GM12878 (cell line): ENCODE measurements around the gene AP4E1. TPM values are rescaled to one million over a fixed set of nuclear protein-coding genes. Genes with fewer than 3 reads are reported as not detected.

ENCODE experiments used
- ATAC-seq: fragments of 200-7000 bp; cut with Tn5 transposase; 3 replicates; pipeline ENCODE4 v1.9.1; 2020; ENCODE audit warnings: mild to moderate bottlenecking, moderate library complexity
- BruUV-seq: library from RNA; stranded (reverse); fragments of 400-500 nt; replicated peaks from 2 replicates; lab custom pipeline; 2021; lab: Mats Ljungman, UMichigan
- CTCF ChIA-PET: fragments of 300-600 bp; sonication (Branson Sonifier 250); formaldehyde crosslinking; extraction: SDS; loops from one replicate; lab custom pipeline; 2021; ENCODE audit warnings: inconsistent platforms; lab: Yijun Ruan, JAX
- POLR2A ChIA-PET: fragments of 350-600 bp; formaldehyde crosslinking; extraction: SDS; loops from one replicate; lab custom pipeline; 2021; ENCODE audit warnings: inconsistent platforms; lab: Charles Lee
- RAD21 ChIA-PET: fragments of 300-600 bp; sonication (Branson Sonifier 250); formaldehyde crosslinking; loops from one replicate; lab custom pipeline; 2023; ENCODE audit warnings: antibody characterized with exemption; ENCODE audit not compliant: unreplicated experiment; lab: Charles Lee
- SMC1A ChIA-PET: fragments of 300-600 bp; sonication (Branson Sonifier 250); formaldehyde crosslinking; loops from one replicate; lab custom pipeline; 2023; ENCODE audit not compliant: unreplicated experiment, uncharacterized antibody; lab: Charles Lee
- DNase-seq: peaks from one replicate; pipeline ENCODE4 v3.0.0-alpha.2; 2011; ENCODE audit warnings: low read depth, low spot score
- FAIRE-seq: peaks from 3 replicates; lab custom pipeline; 2011; peaks lifted over from hg19 to GRCh38; lab: Jason Lieb, UNC
- H2AFZ ChIP-seq: 2 replicates; pipeline ENCODE4 v1.6.0; 2011; ENCODE audit warnings: low read depth, low read length, control low read depth; ENCODE audit not compliant: control insufficient read depth
- H3K27ac ChIP-seq: 2 replicates; pipeline ENCODE4 v1.5.1; 2011; ENCODE audit warnings: control low read depth; ENCODE audit not compliant: control insufficient read depth, insufficient read depth
- H3K27me3 ChIP-seq, 2 experiments: replicated peaks in 1 of 2; 2 replicates each; pipeline versions ENCODE4 v1.6.0 to v1.6.1; 2011; ENCODE audit warnings: low read length in 1 of 2; ENCODE audit not compliant: control insufficient read depth in 2 of 2, insufficient read depth in 2 of 2
- H3K36me3 ChIP-seq, 2 experiments: 2 replicates each; pipeline ENCODE4 v1.5.1; 2011; ENCODE audit warnings: low read length in 1 of 2; ENCODE audit not compliant: control insufficient read depth in 2 of 2, insufficient read depth in 2 of 2
- H3K4me1 ChIP-seq: 2 replicates; pipeline ENCODE4 v1.6.1; 2011; ENCODE audit warnings: mild to moderate bottlenecking, low read length, moderate library complexity, mixed read lengths; ENCODE audit not compliant: control insufficient read depth, insufficient read depth
- H3K4me2 ChIP-seq: 2 replicates; pipeline ENCODE4 v1.6.0; 2011; ENCODE audit warnings: control low read depth; ENCODE audit not compliant: control insufficient read depth, insufficient read depth
- H3K4me3 ChIP-seq: fragments of 200-600 bp; sonication (generic); 2 replicates; pipeline ENCODE4 v1.5.1; 2016
- H3K79me2 ChIP-seq: 2 replicates; pipeline ENCODE4 v1.6.0; 2011; ENCODE audit warnings: low read length; ENCODE audit not compliant: control insufficient read depth, insufficient read depth
- H3K9ac ChIP-seq: 2 replicates; pipeline ENCODE4 v1.8.0; 2011; ENCODE audit warnings: low read length, control low read depth, mixed read lengths; ENCODE audit not compliant: control insufficient read depth, insufficient read depth
- H3K9me3 ChIP-seq: replicated peaks from 3 replicates; pipeline ENCODE4 v1.5.1; 2011; ENCODE audit warnings: mild to moderate bottlenecking, low read length; ENCODE audit not compliant: control insufficient read depth, insufficient read depth
- H4K20me1 ChIP-seq: 2 replicates; pipeline ENCODE4 v1.6.0; 2011; ENCODE audit not compliant: control insufficient read depth, insufficient read depth
- CBFB ChIP-seq: IDR thresholded peaks from 2 replicates; pipeline ENCODE4 v1.6.1; 2016; ENCODE audit warnings: antibody characterized with exemption, low read depth
- CBX3 ChIP-seq: fragments of 200-600 bp; sonication (generic); IDR thresholded peaks from 2 replicates; pipeline ENCODE4 v1.6.1; 2016; ENCODE audit warnings: low read depth, borderline replicate concordance
- E2F4 ChIP-seq: IDR thresholded peaks from 2 replicates; pipeline ENCODE4 v1.6.1; 2012; ENCODE audit warnings: low read depth, low read length, improper control_type of control experiment
- EED ChIP-seq: sonication (generic); IDR thresholded peaks from 2 replicates; pipeline ENCODE4 v1.6.1; 2016; ENCODE audit warnings: antibody characterized with exemption, low read depth
- IKZF2 ChIP-seq, 2 experiments: fragments of 450-650 bp; IDR thresholded peaks; 2 replicates each; pipeline ENCODE4 v1.6.1; 2017; ENCODE audit warnings: mild to moderate bottlenecking in 2 of 2, moderate library complexity in 2 of 2
- IRF4 ChIP-seq: IDR thresholded peaks from 2 replicates; pipeline ENCODE4 v1.6.1; 2011; ENCODE audit warnings: low read depth, low read length
- KDM1A ChIP-seq: fragments of 200-600 bp; sonication (generic); IDR thresholded peaks from 2 replicates; pipeline ENCODE4 v1.6.1; 2016; ENCODE audit warnings: borderline replicate concordance
- KLF5 ChIP-seq: fragments of 450-650 bp; IDR thresholded peaks from 2 replicates; pipeline ENCODE4 v1.6.1; 2014; ENCODE audit warnings: mild to moderate bottlenecking; ENCODE audit not compliant: partially characterized antibody
- MTA3 ChIP-seq: IDR thresholded peaks from 2 replicates; pipeline ENCODE4 v1.6.1; 2012; ENCODE audit warnings: low read length, inconsistent platforms, borderline replicate concordance
- NR2C1 ChIP-seq: fragments of 450-650 bp; IDR thresholded peaks from 2 replicates; pipeline ENCODE4 v1.6.1; 2017; ENCODE audit warnings: antibody characterized with exemption, mild to moderate bottlenecking, moderate library complexity
- PAX5 ChIP-seq: IDR thresholded peaks from 2 replicates; pipeline ENCODE4 v1.6.1; 2011; ENCODE audit warnings: low read depth, low read length, borderline replicate concordance
- PAX8 ChIP-seq: fragments of 450-650 bp; IDR thresholded peaks from 2 replicates; pipeline ENCODE4 v1.6.1; 2017; ENCODE audit warnings: mild to moderate bottlenecking, moderate library complexity
- POU2F2 ChIP-seq: IDR thresholded peaks from 3 replicates; pipeline ENCODE4 v1.6.1; 2011; ENCODE audit warnings: low read depth, mild to moderate bottlenecking, low read length, borderline replicate concordance
- REST ChIP-seq: IDR thresholded peaks from 2 replicates; pipeline ENCODE4 v1.6.1; 2012; ENCODE audit warnings: mild to moderate bottlenecking, low read depth, low read length
- WGBS: methylation state at CpG from one replicate; pipeline ENCODE4 v1.1.6; 2016; ENCODE audit warnings: low lambda C conversion rate; ENCODE audit not compliant: insufficient replicate concordance, insufficient coverage; ENCODE audit errors: missing lambda C conversion rate; 5-methylcytosine and 5-hydroxymethylcytosine counted together
- in situ Hi-C: fragments of 300-500 bp; cut with MboI; formaldehyde crosslinking; loops from 9 replicates; pipeline ENCODE4 v1.14.3; 2018; ENCODE audit warnings: mixed read lengths
- intact Hi-C: fragments of 100-400 bp; cut with micrococcal nuclease; formaldehyde crosslinking; loops from one replicate; pipeline ENCODE4 v1.14.2; 2022; ENCODE audit not compliant: unreplicated experiment
- polyA plus RNA-seq, 11 experiments: library from polyadenylated mRNA; depleted of rRNA in 4 of 11; unstranded in 6 of 11; stranded (reverse) in 5 of 11; fragments of >200 nt; fragmentation: Nextera tagmentation in 4 of 11; fragmentation: Illumina TruSeq in 1 of 11; extraction: Ambion mirVana in 4 of 11; extraction: Trizol in 1 of 11; gene quantifications; 1 replicate in 1 of 11; 2 replicates in 10 of 11; pipeline versions ENCODE4 v1.2.1 to v1.2.3, GENCODE V29; 2011 to 2016; ENCODE audit warnings: inconsistent platforms in 2 of 11, missing spikeins in 2 of 11, low read depth in 1 of 11
- total RNA-seq, 4 experiments: library from RNA; depleted of rRNA in 3 of 4; stranded (reverse); fragments of >200 nt in 3 of 4; fragmentation: Illumina TruSeq in 1 of 4; extraction: Trizol in 1 of 4; gene quantifications; 2 replicates each; pipeline versions ENCODE4 v1.2.1 to v1.2.3, GENCODE V29; 2013 to 2021

Gene AP4E1
- total and polyA plus RNA-seq, 10 of the 15 experiments (the other 5 are each of a cell fraction or from before 2014, with no cell fraction given) = 1.2 to 11.4 (median 6.7) TPM

- Histone ChIP-seq H3K79me2 (no peaks in the 10 kb centered on the region), H3K9ac (0 out of 2 replicates have a peak overlapping the region, but pooled peaks have one; percentile 1), H3K4me3 (no peak overlapping the region), H3K27me3 (no peaks in the 10 kb centered on the region), H2AFZ (peak overlapping the region; percentile 25; the same call in 1 of the 2 replicates), H3K9me3 (no peaks in the 10 kb centered on the region; the same call in 2 of the 3 replicates), H4K20me1 (no peaks in the 10 kb centered on the region), H3K27ac (peak overlapping the region; percentile 45), H3K36me3 (no peaks in the 10 kb centered on the region), H3K4me2 (peak overlapping the region; percentile 52), H3K4me1 (peaks cover 71% of the 10 kb centered on the region)
- no peak for TF ChIP-seq PAX8
- TF ChIP-seq CBFB = 0 out of 2 replicates have a peak, but pooled peaks have one; percentile 13
- TF ChIP-seq REST = no peak
- TF ChIP-seq KDM1A = no peak
- no peak; a peak in 1 of 4 replicates for TF ChIP-seq IKZF2 (IDR thresholded peaks at IDR 0.05)
- TF ChIP-seq E2F4 = no peak
- peak; percentile 55 for TF ChIP-seq EED
- TF ChIP-seq NR2C1 = no peak
- no peak for TF ChIP-seq CBX3
- TF ChIP-seq POU2F2 = peak; percentile 65; the same call in 1 of the 3 replicates
- no peak for TF ChIP-seq KLF5
- TF ChIP-seq IRF4 = no peak
- peak; percentile 46; the same call in 1 of the 2 replicates for TF ChIP-seq PAX5
- TF ChIP-seq MTA3 = no peak
- ChIA-PET POLR2A (interaction anchor here (1.4 to 2.1 kb wide), 3 partner anchors 8 to 122 kb away, joined by 3 to 5 read pairs (median 4); no protein-coding TSS in a partner anchor), RAD21 (interaction anchor here (0.9 to 4.6 kb wide), 7 partner anchors 18 to 215 kb away, joined by 3 to 25 read pairs (median 4); a partner anchor contains a TSS), CTCF (interaction anchor here (0.7 to 5.0 kb wide), 8 partner anchors 23 to 526 kb away, joined by 3 to 31 read pairs (median 3); partner anchors contain the start of gene GABPB1), SMC1A (interaction anchor here (0.6 to 5.0 kb wide), 9 partner anchors 18 to 1725 kb away, joined by 3 to 33 read pairs (median 4); partner anchors contain the start of gene USP8)
- BruUV-seq = no TSS peak
- FAIRE-seq (no peak), DNase-seq (peak; percentile 56), ATAC-seq (peak; percentile 4)
- 40% methylated on average over 6 of the region's 6 CpGs for WGBS
- in situ Hi-C loops (loop anchor here (5.0 to 10.0 kb wide), 2 partner anchors 194 to 437 kb away; partner anchors contain the start of gene TRPM7), intact Hi-C loops (loop anchor here (2.0 kb wide), 1 partner anchor 199 kb away; no protein-coding TSS in a partner anchor)
Observed at GRCh38 chr15:50881121-50882048, 27.1 kb upstream of the AP4E1 start.
